NB4 (cell line): ENCODE results near the gene FERMT3.

Experiments used
- DNase-seq: peaks from one replicate; pipeline ENCODE4 v3.0.0; 2010; ENCODE audit warnings: low read depth
- H3K4me3 ChIP-seq: one replicate; pipeline ENCODE4 v1.5.1; 2011; ENCODE audit warnings: mild to moderate bottlenecking, low read depth, low read length, moderate library complexity
- MYC ChIP-seq: IDR thresholded peaks from 2 replicates; pipeline ENCODE4 v1.6.1; 2011; ENCODE audit warnings: low read depth, low read length
- POLR2A ChIP-seq: IDR thresholded peaks from 2 replicates; pipeline ENCODE4 v1.6.1; 2011; ENCODE audit warnings: mild to moderate bottlenecking; ENCODE audit not compliant: insufficient read length; ENCODE audit errors: extremely low read depth
- TF ChIP-seq, protein P1 (sequence below): IDR thresholded peaks from one replicate; pipeline ENCODE4 v1.5.1; 2012; ENCODE audit warnings: low read depth, low read length
- TF ChIP-seq, protein P2 (sequence below): IDR thresholded peaks from 2 replicates; pipeline ENCODE4 v1.6.1; 2011; ENCODE audit warnings: low read depth, low read length

Gene FERMT3

DNA sequence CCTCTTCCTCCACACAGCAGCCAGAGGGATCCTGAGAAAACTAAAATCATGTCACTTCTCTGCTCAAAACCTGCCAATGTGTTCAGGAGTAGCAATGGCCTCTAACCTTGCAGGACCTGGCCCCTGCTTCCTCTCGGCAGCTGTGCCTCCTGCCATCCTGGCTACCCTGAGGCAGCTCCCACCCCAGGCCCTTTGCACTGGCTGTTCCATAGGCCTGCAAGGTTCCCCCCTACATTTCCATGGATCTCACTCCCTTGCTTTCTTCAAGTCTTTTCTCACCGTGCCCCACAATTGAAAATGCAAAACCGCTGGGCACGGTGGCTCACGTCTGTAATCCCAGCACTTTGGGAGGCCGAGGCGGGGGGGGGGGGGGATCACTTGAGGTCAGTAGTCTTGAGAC is 22.6 kb upstream of the FERMT3 start:
- DNase-seq, result no peak
- TF ChIP-seq, protein P1, sequence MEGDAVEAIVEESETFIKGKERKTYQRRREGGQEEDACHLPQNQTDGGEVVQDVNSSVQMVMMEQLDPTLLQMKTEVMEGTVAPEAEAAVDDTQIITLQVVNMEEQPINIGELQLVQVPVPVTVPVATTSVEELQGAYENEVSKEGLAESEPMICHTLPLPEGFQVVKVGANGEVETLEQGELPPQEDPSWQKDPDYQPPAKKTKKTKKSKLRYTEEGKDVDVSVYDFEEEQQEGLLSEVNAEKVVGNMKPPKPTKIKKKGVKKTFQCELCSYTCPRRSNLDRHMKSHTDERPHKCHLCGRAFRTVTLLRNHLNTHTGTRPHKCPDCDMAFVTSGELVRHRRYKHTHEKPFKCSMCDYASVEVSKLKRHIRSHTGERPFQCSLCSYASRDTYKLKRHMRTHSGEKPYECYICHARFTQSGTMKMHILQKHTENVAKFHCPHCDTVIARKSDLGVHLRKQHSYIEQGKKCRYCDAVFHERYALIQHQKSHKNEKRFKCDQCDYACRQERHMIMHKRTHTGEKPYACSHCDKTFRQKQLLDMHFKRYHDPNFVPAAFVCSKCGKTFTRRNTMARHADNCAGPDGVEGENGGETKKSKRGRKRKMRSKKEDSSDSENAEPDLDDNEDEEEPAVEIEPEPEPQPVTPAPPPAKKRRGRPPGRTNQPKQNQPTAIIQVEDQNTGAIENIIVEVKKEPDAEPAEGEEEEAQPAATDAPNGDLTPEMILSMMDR, result no peak
- no peak for TF ChIP-seq POLR2A
- H3K4me3 ChIP-seq, result peak overlapping the region; percentile 79

DNA sequence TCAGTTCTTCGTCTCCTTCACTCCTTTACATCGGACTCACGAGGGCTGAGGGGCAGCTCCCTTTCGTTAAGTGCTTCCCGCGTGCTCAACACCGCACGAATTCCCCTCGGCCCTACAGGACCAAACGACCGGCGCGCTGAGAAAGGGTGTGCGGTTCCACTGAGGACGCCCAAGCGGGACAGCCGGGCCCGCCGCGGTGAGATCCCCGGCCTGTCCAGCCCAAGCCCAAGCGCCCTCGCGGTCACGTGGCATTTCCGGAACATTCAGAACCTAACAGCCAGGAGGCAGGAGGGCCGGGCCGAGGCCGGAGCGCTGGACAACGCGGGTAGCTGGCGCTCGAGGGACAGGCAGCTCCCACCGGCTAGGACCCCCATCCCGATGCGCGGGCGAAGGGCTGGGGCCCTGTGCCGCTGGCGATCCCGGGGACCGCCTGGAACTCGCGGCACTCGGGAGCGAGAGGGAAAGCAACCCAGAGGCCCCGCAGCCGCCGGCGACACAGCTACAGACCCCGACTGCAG is 21.3 kb upstream of the FERMT3 start:
- peak overlapping the region; percentile 79 for H3K4me3 ChIP-seq
- TF ChIP-seq, protein P2, sequence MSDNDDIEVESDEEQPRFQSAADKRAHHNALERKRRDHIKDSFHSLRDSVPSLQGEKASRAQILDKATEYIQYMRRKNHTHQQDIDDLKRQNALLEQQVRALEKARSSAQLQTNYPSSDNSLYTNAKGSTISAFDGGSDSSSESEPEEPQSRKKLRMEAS, result peak; percentile 93
- TF ChIP-seq, protein P1, result no peak
- TF ChIP-seq POLR2A (peak; percentile 96), MYC (peak; percentile 82)
- no peak for DNase-seq

DNA sequence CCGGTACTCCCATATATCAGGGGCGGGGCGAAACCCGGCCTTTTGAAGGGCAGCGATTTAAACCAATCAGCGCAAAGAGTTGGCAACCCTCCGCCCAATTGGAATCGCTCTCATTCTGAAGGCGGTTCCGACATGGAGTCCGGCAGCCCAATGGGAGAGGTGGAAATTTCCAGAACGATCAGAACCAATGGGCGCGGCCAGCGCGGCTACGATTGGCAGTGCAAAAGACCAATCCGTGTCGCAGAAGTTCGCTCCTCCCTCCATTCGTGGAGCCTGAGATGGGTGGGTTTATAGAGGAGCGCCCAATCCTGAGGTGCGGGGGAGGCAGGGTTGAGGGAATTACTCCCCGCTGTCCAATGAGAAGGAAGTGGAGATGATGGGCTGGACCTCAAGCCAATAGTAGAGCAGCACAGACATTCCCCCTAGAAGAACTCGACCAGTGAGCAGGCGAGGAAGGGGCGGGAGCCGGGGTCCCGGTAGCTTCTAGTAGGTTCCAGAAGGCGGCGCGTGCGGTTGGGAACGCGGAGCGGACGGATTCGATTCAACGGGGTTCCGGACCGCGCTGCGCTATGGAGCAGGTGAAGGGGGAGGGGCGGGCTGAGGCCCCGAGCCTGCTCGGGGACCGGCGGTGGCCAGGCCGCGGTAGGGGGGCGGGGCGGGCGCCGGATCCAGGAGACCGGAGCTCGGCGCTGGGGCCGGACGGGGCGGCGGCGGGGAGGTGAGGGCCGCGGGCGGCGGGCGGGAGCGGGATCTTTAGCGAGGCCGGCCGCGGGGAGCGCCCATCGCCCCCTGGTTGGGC is 20.6 kb upstream of the FERMT3 start, which contains the start of gene STIP1:
Gene STIP1, plus strand, starts transcription at position 479 of the 799 bp plus-strand sequence. Its CDS starts 91 bp downstream, at position 570.
- TF ChIP-seq, protein P2, result peak; percentile 82
- TF ChIP-seq POLR2A (peak; percentile 79), MYC (peak; percentile 91)
- TF ChIP-seq, protein P1, result peak; percentile 9
- H3K4me3 ChIP-seq, result peak within 1 kb of the TSS; percentile 79
- peak; percentile 100 for DNase-seq

DNA sequence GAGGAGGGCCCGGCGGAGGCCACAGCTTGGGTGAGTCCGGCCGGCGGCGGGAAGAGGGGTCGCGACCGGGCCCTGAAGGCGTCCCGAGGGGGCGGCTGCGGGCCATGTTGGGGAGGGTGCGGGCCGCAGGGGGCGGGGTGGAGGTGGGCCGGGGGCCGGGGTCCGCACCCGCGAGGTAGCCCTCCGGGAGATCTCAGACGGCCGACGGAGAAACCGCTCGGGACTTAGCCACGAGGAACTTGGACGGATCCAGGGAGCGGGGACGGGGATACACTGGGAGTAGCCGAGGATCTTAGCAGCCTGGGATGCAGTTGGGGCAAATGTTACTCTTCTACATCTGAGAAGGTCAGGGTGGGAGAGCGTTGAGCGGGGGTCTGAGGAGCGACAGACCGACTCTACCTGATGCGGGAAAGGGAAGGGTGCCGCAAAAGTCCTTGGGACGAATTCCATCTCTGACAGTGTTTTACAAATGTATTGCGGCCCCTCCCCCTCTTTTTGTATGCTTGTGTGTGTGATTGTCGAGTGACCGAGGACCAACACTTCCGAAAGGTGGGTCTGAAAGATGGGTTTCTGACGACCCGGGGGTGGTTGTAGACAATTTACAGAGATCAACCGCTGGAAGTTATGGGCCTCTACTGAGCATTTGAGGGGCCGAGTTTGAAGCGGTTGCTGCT is 19.9 kb upstream of the FERMT3 start:
- peak; percentile 61 for DNase-seq
- TF ChIP-seq, protein P2, result no peak
- TF ChIP-seq MYC (no peak), POLR2A (no peak)
- TF ChIP-seq, protein P1, result no peak

DNA sequence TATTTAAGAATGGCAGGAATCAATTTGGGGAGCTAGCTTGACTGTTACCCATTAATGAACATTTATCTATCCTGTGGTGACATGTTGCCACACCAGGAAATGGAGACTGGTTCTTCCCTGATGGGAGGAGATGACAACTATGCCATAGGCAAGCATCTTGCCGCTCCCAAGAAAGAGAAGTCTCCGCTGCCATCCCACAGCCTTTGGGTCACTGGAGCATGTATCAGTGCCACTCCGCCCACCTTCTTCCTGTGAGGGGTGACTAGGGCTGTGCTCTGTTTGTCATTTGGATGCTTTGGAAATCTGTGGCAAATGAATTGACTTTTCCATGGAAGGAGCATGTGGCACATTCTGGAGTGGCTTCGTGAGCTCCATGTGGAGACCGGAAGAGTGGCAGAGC is 14.1 kb upstream of the FERMT3 start:
- TF ChIP-seq MYC, result no peak
- no peak for DNase-seq
- H3K4me3 ChIP-seq, result no peak overlapping the region

More for the DNA sequence above, 19.9 kb upstream of the FERMT3 start:
- H3K4me3 ChIP-seq, result no peak overlapping the region

DNA sequence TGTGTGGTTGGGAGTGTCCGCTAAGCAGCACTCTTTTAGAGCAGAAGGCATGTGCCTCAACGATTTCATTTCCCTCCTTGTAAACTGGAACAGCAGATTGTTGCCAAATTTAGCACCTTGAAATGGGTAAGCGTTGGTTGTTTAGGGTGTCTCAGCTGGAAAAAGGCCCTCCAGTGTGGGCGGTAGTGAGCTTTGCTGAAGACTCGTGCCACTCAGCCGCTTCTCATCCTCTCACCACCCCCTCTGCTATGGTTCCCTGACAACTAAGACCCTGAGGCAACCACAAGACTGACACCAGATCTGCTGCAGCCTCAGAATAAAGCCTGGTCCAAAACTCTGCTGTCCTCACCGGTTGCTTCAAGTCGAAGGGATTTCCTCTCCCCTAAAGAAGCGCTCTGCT is 9.9 kb upstream of the FERMT3 start:
- DNase-seq, result no peak
- H3K4me3 ChIP-seq, result no peak overlapping the region
- TF ChIP-seq MYC, result no peak
- TF ChIP-seq, protein P1, result no peak
- TF ChIP-seq POLR2A, result no peak
- TF ChIP-seq, protein P2, result no peak
